Measurements from ENCODE around the gene EEF1AKMT3. TPM values are rescaled to one million over a fixed set of nuclear protein-coding genes. Genes with fewer than 3 reads are reported as not detected.

The EEF1AKMT3 gene
- total and polyA plus RNA-seq, 2 of the 4 experiments (the other 2 are of a cell fraction), result 3.2 to 8.1 TPM

DNA sequence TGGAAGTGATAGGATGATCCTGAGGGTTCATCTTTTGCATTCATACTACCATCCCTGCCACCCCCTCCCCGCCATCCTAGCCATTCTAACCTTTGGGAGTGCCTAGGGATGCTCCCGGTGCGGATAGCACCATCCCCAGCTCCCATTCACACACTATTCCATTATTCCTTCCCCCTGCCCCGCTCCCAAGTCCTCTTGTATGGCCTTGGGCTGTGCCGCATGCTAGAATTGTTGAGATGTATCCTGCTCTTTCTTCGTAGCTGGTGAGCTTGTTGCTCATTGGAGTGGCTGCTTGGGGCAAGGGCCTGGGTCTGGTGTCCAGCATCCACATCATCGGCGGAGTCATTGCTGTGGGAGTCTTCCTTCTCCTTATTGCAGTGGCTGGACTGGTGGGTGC lies 26.9 kb upstream of the EEF1AKMT3 start:
- POLR2A ChIA-PET (ENCODE audit: unreplicated experiment), result no interaction called here
- Histone ChIP-seq H2BK20ac (ENCODE audit: low read depth, low read length) (peak overlapping the region; percentile 28; the same call in 1 of the 2 replicates), H3K9ac (ENCODE audit: low read depth, low read length) (peak overlapping the region; percentile 90), H3K23ac (ENCODE audit: low read depth, low read length) (peak overlapping the region; percentile 98), H4K8ac (ENCODE audit: low read depth in 2 of 2, low read length in 2 of 2) (peak overlapping the region; percentile 74 to 100), H3K27me3 (ENCODE audit: control insufficient read depth, insufficient read depth, low read length) (peaks cover 17% of the 10 kb centered on the region), H3K27ac (ENCODE audit: insufficient read depth, low read length) (peak overlapping the region; percentile 93), H3K9me1 (ENCODE audit: insufficient read depth, low read length) (peaks cover 10% of the 10 kb centered on the region), H3K4ac (ENCODE audit: low read depth, low read length) (peak overlapping the region; percentile 100), H4K20me1 (ENCODE audit: insufficient read depth, low read length) (0 out of 2 replicates have a peak, but pooled peaks cover 3% of the 10 kb centered on the region), H2BK120ac (ENCODE audit: low read depth, low read length) (peak overlapping the region; percentile 57), H3K14ac (replicated peaks; ENCODE audit: low read depth, low read length) (peak overlapping the region; percentile 100), H2BK5ac (ENCODE audit: low read depth, low read length, poor library complexity, severe bottlenecking) (peak overlapping the region; percentile 45), H3K36me3 (ENCODE audit: control insufficient read depth, insufficient read depth, low read length) (peaks cover 18% of the 10 kb centered on the region), H3K18ac (ENCODE audit: low read depth, low read length) (peak overlapping the region; percentile 9; the same call in 1 of the 2 replicates), H3K4me3 (ENCODE audit: insufficient read depth, low read depth, low read length) (peak overlapping the region; percentile 69), H4K91ac (ENCODE audit: insufficient read depth, low read depth, low read length) (peak overlapping the region; percentile 96), H2AFZ (replicated peaks; ENCODE audit: low read length, poor library complexity) (peak overlapping the region; percentile 96), H2AK5ac (ENCODE audit: low read depth, low read length) (peak overlapping the region; percentile 98), H2AK9ac (replicated peaks; ENCODE audit: low read depth, low read length, poor library complexity) (peak overlapping the region; percentile 99), H3K4me2 (ENCODE audit: low read depth, low read length) (peak overlapping the region; percentile 94), H3K79me1 (ENCODE audit: low read depth in 1 of 2, low read length in 2 of 2) (peaks cover 17 to 41% of the 10 kb centered on the region in 2 experiments; a peak in 3 of 4 replicates), H2BK15ac (ENCODE audit: low read depth, low read length) (0 out of 3 replicates have a peak overlapping the region, but pooled peaks have one; percentile 9), H3K56ac (ENCODE audit: extremely low read depth, insufficient read depth, low read length) (peak overlapping the region; percentile 97), H4K5ac (ENCODE audit: low read depth, low read length) (peak overlapping the region; percentile 80), H3K4me1 (ENCODE audit: control insufficient read depth, insufficient read depth, low read length) (peaks cover 3% of the 10 kb centered on the region), H3K9me3 (ENCODE audit: control insufficient read depth, insufficient read depth, low read length) (no peaks in the 10 kb centered on the region)
- dilution Hi-C loops (cut with HindIII; ENCODE audit: low sequenced_read_pairs, unreplicated experiment), result no loop called here
- BruUV-seq (replicated peaks), result no TSS peak
- TF ChIP-seq, protein P1, sequence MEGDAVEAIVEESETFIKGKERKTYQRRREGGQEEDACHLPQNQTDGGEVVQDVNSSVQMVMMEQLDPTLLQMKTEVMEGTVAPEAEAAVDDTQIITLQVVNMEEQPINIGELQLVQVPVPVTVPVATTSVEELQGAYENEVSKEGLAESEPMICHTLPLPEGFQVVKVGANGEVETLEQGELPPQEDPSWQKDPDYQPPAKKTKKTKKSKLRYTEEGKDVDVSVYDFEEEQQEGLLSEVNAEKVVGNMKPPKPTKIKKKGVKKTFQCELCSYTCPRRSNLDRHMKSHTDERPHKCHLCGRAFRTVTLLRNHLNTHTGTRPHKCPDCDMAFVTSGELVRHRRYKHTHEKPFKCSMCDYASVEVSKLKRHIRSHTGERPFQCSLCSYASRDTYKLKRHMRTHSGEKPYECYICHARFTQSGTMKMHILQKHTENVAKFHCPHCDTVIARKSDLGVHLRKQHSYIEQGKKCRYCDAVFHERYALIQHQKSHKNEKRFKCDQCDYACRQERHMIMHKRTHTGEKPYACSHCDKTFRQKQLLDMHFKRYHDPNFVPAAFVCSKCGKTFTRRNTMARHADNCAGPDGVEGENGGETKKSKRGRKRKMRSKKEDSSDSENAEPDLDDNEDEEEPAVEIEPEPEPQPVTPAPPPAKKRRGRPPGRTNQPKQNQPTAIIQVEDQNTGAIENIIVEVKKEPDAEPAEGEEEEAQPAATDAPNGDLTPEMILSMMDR (conservative IDR thresholded peaks at IDR 0.05; ENCODE audit: low read depth, low read length), result no peak
- WGBS, 2 experiments (ENCODE audit: extremely low coverage in 2 of 2, insufficient read length in 1 of 2), result no CpG with 5 or more reads among the region's 8 CpGs
- CTCF ChIA-PET, result interaction anchor here (1.9 kb wide), 1 partner anchor 9 kb away, joined by 6 read pairs; no protein-coding TSS in a partner anchor
- in situ Hi-C loops (cut with MboI; ENCODE audit: low sequenced_read_pairs), result no loop called here
- ATAC-seq (ENCODE audit: low read depth), result no peak
- intact Hi-C loops (cut with micrococcal nuclease), result no loop called here
- peak; percentile 7 for DNase-seq
